ENCODE data around the gene NKAIN4. TPM values are rescaled to one million over a fixed set of nuclear protein-coding genes. Genes with fewer than 3 reads are reported as not detected.
A peak's percentile ranks its signal among the peaks of the same experiment; 100 is the strongest.

The NKAIN4 gene
- total and polyA plus RNA-seq, 2 experiments from 2014 or later, result 13.5 to 21.0 TPM

- Histone ChIP-seq H3K4me3 (no peak overlapping the region), H3K36me3 (replicated peaks; ENCODE audit: insufficient read depth, low read depth) (no peaks in the 10 kb centered on the region), H3K4me1 (ENCODE audit: insufficient read depth) (peaks cover 3% of the 10 kb centered on the region), H3K9me3 (ENCODE audit: low read depth) (no peaks in the 10 kb centered on the region), H4K20me1 (ENCODE audit: insufficient read depth, poor library complexity, severe bottlenecking) (no peaks in the 10 kb centered on the region), H3K79me2 (no peaks in the 10 kb centered on the region), H3K4me2 (no peak overlapping the region), H3K27me3 (peaks cover 5% of the 10 kb centered on the region), H2AFZ (no peak overlapping the region), H3K9me2 (replicated peaks; ENCODE audit: insufficient read depth) (no peaks in the 10 kb centered on the region), H3K27ac (no peak overlapping the region)
- peak; percentile 65 for TF ChIP-seq CTCF (IDR thresholded peaks at IDR 0.05; ENCODE audit: poor library complexity)
- no peak for TF ChIP-seq EZH2 (IDR thresholded peaks at IDR 0.05; ENCODE audit: borderline replicate concordance)
- peak; percentile 73 for DNase-seq (ENCODE audit: low spot score)
- 47% methylated on average over 23 of the region's 26 CpGs for WGBS (ENCODE audit: low lambda C conversion rate, missing lambda C conversion rate)
Observed at GRCh38 chr20:63290677-63291472, 36.6 kb upstream of the NKAIN4 start.

GRCh38 chr20:63290136-63290676 is 35.9 kb upstream of the NKAIN4 start:
- Histone ChIP-seq H3K4me3 (no peak overlapping the region), H3K79me2 (no peaks in the 10 kb centered on the region), H3K9me3 (ENCODE audit: low read depth) (no peaks in the 10 kb centered on the region), H4K20me1 (ENCODE audit: insufficient read depth, poor library complexity, severe bottlenecking) (no peaks in the 10 kb centered on the region), H3K27me3 (no peaks in the 10 kb centered on the region), H3K27ac (no peak overlapping the region), H3K36me3 (replicated peaks; ENCODE audit: insufficient read depth, low read depth) (no peaks in the 10 kb centered on the region), H3K9me2 (replicated peaks; ENCODE audit: insufficient read depth) (no peaks in the 10 kb centered on the region), H3K4me1 (ENCODE audit: insufficient read depth) (peaks cover 3% of the 10 kb centered on the region), H2AFZ (no peak overlapping the region), H3K4me2 (no peak overlapping the region)
- no peak for TF ChIP-seq EZH2 (IDR thresholded peaks at IDR 0.05; ENCODE audit: borderline replicate concordance)
- TF ChIP-seq CTCF (IDR thresholded peaks at IDR 0.05; ENCODE audit: poor library complexity), result no peak
- TF ChIP-seq EZH2phosphoT487 (IDR thresholded peaks at IDR 0.05; ENCODE audit: low read depth, severe bottlenecking, unreplicated experiment), result no peak
- 95% methylated on average over 17 of the region's 17 CpGs for WGBS (ENCODE audit: low lambda C conversion rate, missing lambda C conversion rate)
- DNase-seq (ENCODE audit: low spot score), result no peak

GRCh38 chr20:63289311-63290135 is 35.3 kb upstream of the NKAIN4 start:
- Histone ChIP-seq H3K79me2 (no peaks in the 10 kb centered on the region), H3K4me2 (no peak overlapping the region), H2AFZ (no peak overlapping the region), H3K4me3 (no peak overlapping the region), H3K27ac (no peak overlapping the region), H4K20me1 (ENCODE audit: insufficient read depth, poor library complexity, severe bottlenecking) (no peaks in the 10 kb centered on the region), H3K36me3 (replicated peaks; ENCODE audit: insufficient read depth, low read depth) (no peaks in the 10 kb centered on the region), H3K4me1 (ENCODE audit: insufficient read depth) (peaks cover 3% of the 10 kb centered on the region), H3K9me3 (ENCODE audit: low read depth) (no peaks in the 10 kb centered on the region), H3K9me2 (replicated peaks; ENCODE audit: insufficient read depth) (no peaks in the 10 kb centered on the region), H3K27me3 (no peaks in the 10 kb centered on the region)
- 94% methylated on average over 25 of the region's 25 CpGs for WGBS (ENCODE audit: low lambda C conversion rate, missing lambda C conversion rate)
- no peak for DNase-seq (ENCODE audit: low spot score)
- TF ChIP-seq EZH2phosphoT487 (IDR thresholded peaks at IDR 0.05; ENCODE audit: low read depth, severe bottlenecking, unreplicated experiment), result no peak
- TF ChIP-seq EZH2 (IDR thresholded peaks at IDR 0.05; ENCODE audit: borderline replicate concordance), result no peak
- no peak for TF ChIP-seq CTCF (IDR thresholded peaks at IDR 0.05; ENCODE audit: poor library complexity)
